HG03159 (cell line): ENCODE data around the gene SNX33.
"Not testable (repeated sequence)": the region's sequence is repeated elsewhere in the genome, so short reads cannot be mapped to it uniquely, and the experiment has no call there.

Source experiments
- ATAC-seq: cut with Tn5 transposase; IDR thresholded peaks from one replicate; pipeline ENCODE4 v1.9.1; 2021; ENCODE audit warnings: mild to moderate bottlenecking, moderate library complexity; ENCODE audit not compliant: unreplicated experiment

SNX33 gene

GRCh38 chr15:75661100-75661755 is 13.5 kb downstream of the SNX33 start:
- no peak for ATAC-seq

DNA sequence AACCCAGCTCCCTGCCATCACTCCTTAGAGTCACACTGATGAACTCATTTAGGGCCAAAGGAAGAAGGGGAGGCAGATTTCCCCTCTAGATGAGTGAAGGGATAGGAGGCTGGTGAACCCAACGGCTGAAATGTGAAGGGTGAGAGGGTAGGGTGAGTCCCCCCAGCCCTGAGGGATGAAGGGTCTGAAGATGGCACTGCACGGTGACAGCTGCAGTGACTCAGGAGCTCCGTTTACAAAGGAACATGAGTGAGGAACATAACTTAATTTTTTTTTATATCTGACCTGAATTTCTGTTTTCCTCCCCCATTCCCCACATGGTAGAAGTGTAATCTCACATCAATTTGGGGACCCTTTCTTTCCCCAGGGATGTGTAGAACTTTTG is 14.0 kb downstream of the SNX33 start:
- ATAC-seq, result no peak

DNA sequence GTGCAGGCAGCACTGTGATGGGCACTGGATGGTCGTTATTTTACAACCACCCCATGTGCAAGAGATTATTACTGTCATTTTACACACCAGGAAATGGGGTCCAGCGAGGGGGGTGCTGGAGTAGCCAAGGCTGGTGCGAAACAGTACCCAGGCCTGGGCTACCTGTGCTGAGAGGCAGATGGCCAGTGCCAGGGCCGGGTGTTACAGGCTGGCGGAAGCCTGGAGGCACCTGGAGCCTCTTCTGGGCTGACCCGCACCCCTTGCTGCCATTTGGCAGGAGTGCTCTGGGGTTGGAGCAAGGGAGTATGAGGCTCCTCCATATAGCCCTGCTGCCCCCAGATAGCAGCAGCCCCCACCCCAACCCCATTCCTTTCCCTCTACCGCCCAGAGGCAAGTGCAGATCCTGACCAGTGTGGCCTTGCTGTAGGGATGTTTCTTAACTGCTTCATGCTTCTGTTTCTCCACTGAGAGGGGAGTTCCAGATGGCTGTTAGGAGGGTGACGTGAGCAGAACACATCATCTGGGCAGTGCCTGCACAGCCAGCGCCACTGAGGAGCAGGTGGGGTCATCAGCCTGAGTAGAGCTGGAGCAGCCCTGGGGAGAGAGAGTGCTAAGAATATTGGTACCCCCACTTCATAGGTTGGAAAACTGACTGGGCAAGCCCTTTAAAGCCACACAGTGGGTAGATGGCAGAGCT is 15.3 kb downstream of the SNX33 start:
- ATAC-seq, result no peak

- no peak for ATAC-seq
Measured at GRCh38 chr15:75663931-75664421, 16.3 kb downstream of the SNX33 start.

GRCh38 chr15:75666823-75667501 is 19.2 kb downstream of the SNX33 start:
- ATAC-seq, result no peak

DNA sequence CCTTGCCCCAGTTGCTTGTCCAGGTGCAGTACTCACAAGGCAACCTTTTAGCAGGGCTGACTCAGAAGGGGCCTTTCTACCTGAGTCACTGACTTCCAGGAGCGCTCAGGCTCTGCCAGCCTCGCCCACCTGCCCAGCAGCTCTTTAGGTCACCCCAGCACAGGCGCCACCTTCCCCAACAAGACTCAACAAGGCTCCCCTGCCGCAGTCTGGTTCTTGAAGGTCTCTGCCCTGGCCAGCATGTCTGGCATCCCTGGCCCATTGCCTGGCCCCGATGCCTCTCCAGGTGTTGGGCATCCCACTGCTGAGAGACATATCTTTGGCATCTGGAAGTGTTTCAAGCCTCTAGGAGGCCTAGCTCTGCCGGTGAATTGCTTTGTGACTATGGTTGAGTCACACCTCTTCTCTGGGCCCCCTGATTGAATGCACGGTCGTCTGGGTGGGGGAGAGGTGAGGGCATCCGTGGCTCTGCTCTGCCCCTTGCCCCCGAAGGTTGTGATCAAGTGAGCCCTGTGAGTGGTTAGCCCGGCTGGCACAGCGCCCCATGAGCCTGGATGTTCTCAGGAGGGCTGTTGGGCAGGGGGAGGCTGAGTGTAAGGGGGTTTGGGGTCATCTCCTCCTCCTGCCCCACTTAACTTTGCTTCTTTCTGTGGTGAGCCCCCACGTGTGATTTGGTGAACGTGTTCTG is 21.6 kb downstream of the SNX33 start:
- ATAC-seq, result no peak

DNA sequence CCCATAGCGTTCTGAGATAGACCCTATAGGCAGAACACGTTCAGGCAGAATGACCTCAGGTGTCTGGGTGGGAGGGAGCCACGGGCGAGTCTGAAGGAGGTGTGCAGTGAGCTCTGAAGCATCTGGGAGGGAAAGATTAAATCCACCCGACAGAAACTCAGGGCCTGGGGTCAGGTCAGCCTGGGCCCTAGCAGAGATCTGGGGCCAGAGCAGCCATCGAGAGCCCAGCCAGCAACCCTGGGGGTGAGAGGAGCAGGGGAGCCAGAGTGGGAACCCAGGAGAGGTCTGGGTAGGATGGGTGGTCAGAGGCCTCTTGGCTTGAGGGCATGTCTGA is 22.1 kb downstream of the SNX33 start:
- ATAC-seq, result no peak

DNA sequence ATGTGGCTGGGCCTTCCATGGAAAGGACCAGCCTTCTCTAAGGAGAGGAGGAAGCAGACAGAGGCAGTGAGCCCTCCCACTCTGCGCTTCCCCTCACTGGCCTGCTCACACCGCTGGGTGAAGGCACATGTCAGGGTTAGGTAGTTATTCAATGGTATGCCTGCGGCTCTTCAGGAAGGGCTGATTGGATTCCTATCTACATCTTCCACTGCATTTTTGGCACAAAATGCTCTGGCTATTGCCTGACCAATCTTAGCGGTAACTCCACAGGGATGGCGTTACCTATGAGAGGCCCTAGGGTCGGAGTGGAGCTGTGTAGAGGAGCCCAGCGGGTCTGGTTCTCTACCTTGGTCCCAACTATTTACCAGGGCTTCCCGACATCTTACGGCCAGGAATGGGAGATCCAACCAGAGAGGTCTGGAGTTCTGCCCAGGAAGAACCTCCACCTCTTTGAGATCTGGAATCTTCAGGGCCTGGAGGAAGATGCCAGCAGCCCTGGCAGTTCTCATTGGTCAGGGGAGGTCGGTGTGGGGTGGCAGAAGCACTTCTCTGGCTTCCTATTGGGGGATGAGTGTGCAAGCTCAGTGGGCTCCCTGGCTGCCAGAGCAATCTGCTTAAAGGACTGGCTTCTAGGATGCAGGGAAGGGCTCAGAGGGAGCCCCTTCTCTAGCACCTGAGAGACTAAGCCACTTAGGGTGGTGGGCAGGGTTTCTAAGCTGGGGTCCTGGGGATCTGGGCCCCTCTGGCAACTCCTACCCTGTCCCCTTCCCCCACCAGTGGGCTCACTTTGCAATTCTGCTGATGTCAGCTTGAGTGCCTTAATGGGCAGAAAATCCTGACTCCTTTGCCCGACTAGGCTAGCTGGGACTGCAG is 24.3 kb downstream of the SNX33 start:
- no peak for ATAC-seq

DNA sequence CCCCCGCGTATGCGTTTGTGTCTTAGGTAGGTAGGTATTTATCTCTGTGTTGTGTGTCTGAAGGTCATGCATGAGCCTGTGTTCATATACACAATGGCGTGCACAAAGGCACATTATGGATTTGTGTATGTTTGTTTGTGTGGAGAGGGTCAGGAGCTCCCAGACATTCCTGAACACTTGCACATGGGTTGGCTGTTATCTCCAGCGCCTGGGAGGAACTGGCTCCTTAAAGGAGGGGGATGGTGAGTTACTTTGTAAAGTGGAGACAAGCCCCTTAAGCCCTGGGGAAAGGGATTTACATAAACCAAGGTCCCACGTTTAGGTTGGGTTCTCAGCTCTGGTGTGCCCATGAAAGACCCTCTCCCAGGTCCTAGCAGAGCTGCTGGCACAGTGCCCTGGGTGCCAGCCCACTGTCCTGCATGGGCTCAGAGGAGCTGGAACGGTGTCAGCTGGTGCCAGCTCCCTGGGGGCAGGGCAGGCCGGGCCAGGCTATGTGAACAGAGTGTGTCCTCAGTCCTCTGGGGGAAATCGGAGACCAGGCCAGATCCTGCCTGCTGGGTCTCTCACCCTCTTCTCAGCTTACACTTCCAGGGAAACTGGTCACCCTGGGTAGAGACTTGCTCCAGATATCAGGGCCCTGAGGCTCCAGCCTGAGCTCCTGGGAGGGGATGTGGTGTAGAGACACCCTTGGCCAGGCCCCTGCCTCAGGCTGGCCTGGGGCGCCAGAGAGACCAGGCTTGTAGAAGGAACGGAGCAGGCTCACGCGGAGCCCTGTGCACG is 25.1 kb downstream of the SNX33 start:
- ATAC-seq, result no peak

DNA sequence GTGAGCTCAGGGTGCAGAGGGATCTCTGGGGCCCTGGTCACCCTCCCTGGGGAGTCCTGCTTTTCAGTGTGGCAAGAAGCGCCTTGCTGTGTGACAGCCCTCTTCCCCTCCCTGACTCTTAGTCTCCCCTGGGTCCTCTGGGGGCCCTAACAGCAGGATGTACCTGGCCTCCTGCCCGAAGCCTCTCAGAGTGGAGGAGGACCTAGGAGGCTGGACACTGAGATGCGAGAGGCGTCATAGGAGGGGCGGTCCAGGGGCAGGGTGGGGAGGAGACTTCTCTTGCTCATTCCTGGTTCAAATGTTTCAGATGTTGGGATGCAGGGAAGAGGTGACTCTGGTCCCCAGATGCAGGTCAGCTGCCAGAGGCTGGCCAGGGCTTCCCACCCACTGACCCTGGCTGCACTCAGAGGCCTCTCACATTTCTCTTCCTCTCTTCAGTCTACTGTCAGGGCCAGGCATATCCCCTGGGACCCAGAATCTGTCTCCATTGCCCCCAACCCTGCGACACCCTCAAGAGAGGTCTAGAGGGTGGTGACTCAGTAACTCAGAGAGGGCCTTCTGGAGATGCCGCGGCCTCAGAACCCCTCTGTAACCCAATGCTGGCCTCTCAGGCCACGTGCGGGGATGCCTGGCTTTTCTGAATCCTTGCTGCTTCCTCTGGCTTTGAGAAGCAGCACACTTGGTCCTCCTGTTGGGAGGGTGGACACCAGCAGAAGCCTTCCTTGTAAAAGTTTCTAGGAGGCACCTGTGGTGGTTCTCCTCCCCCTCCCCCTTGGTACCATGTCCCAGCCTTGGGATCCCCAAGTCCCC is 25.9 kb downstream of the SNX33 start:
- no peak for ATAC-seq

DNA sequence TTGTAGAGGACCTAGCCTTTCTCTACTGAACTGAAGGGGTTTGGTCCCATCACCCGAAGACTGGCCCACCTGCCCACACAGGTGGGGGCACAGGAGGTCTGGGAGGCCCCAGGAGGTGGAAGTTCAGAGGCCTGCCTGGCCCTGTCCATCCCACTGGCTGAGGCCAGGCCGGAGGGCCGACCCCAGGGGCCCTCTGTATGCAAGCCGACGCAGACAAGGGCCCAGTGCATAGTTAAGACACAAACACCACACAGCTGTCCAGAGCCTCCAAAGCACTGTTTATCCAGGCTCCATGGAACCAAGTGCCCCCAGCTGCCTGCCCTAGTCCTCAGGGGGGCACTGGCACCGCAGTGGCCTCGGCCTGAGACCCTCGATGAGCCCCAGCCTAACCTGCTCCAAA is 26.7 kb downstream of the SNX33 start:
- ATAC-seq, result no peak

DNA sequence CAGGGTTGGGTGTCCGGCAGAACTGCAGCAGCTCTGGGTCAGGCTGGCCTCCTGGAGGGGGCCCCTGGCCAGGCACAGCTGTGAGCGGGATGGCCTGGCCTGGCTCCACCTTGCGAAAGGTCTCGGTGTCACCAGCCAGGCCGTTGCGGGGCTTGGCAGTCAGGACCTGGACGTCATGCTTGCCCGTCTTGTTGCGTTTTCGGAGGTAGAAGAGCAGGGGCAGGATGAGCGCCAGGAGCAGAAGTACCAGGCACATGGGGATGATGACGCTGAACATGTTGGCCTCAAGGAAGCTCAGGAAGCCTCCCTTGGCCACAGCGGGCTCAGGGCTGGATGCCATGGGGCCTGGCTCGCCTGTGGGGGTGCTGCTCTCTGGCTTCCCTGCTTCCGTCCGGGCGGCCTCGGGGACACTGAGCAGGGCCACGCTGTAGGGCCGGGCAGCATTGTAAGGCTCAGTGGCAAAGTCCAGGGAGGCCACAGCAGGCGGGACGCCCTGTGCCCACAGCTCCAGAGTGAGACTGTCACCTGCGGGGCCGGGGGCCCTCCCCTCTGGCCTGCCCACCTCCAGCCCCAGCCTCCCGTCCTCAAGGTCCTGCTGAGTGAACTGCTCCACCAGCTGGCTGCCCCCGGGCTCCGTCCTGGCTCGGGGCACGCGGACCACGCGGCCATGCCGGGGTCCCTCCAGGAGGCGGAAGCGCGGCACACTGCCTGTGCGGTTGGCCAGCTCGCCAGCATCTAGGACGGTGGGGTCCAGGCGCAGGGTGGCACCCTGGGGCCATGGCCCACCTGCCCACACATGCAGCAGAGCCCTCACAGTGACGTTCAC is 28.1 kb downstream of the SNX33 start:
- ATAC-seq, result no peak

DNA sequence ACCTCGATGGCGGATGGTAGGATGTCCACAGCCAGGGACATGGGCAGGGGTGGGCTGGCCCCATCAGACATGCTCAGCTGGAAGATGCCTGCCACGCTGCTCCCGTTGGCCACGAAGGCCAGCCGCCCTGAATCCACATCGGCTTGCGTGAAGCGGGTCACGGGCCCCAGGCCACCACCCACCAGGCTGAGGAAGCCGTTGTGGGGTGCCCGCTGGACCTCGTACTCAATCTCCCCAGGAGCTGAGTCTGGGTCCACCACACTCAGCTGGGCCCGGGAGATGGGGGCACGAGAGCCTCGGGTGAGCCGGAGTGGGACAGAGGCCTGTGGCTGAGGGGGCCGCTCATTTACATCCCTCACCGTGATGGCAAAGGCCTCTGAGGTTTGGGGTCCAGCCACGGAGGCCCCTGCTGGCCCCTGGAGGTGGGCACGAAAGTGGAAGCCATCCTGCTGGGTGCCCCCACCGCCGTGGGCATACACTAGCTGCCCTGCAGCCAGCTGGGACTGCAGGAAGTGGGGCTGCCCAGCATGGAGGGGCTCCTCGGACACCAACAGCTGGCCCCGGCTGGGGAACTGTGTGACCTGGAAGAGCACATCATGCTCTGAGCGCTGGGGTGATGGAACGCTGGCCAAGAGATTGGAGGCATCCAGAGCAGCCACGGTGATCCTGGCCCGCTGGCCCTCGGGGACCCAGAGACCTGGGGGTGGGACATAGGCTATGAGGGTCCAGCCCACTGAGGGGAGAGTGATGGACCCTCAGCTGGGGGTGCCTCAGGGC is 29.2 kb downstream of the SNX33 start:
- ATAC-seq, result no peak

- ATAC-seq, result no peak
Measured at GRCh38 chr15:75677465-75678323, 30.0 kb downstream of the SNX33 start.

DNA sequence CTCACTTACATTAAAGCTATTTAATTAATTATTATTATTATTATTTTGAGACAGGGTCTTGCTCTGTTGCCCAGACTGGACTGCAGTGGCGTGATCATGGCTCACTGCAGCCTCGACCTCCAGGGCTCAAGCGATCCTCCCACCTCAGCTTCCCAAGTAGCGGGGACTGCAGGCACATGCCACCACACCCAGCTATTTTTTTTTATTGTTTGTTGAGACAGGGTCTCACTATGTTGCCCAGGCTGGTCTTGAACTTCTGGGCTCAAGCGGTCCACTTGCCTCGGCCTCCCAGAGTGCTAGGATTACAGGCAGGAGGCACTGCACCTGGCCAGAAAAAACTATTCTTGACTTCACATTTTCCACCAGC is 30.6 kb downstream of the SNX33 start:
- not testable (repeated sequence) for ATAC-seq

DNA sequence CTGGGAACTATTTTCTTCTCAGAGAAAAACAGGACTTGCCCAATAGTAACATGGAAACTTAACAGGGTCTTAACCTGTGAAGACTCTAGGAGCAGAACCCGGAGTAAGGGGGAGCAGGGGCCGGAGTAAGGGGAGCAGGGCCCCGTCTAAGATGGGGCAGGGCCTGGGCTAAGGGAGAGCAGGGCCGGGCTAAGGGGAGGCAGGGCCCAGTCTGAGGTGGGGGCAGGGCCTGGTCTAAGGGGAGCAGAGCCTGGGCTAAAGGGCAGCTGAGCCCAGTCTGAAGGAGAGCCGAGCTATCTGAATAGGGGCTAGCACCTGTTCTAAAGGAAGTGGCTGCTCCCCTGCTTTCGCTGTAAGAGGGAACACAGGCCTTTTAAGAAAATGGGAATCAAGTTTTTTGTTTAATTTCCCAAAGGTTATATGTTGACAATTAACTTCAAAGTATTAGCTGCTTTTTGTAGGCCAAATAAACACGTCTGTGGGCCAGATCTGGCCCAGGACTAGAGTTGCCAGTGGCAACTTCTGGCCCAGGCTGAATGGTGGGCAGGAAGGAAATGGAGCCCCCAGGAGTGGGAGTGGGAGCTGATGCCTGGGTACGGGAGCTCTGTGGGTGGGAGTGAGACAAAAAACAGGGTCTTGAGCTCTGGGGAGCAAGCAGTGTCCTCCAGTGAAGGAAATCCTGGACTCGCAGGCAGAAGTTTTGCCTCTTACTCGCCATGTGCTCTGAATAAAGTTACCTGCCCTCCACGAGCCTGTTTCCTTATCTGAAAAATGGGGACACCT is 32.5 kb downstream of the SNX33 start:
- ATAC-seq, result no peak
